Upper lobe of left lung (tissue), 4 donors: ENCODE data around the gene CACNA1F.

Experiments used
- CTCF ChIP-seq, 6 experiments: fragments of 450-650 bp in 4 of 6; fragments of 200-600 bp in 2 of 6; sonication (generic) in 2 of 6; IDR thresholded peaks; one replicate each; pipeline ENCODE4 v1.5.1; 2016 to 2019; ENCODE audit warnings: antibody characterized with exemption in 6 of 6
- EP300 ChIP-seq, 4 donors: sonication (generic); formaldehyde crosslinking; IDR thresholded peaks; one replicate each; pipeline ENCODE4 v1.5.1; 2017; ENCODE audit warnings: antibody characterized with exemption in 4 of 4, control low read depth in 2 of 4
- POLR2A ChIP-seq, 4 donors: fragments of 450-650 bp; IDR thresholded peaks; one replicate each; pipeline ENCODE4 v1.5.1; 2016 to 2017; ENCODE audit warnings: antibody characterized with exemption in 4 of 4, mild to moderate bottlenecking in 2 of 4
- POLR2AphosphoS5 ChIP-seq, 2 donors: sonication (generic); formaldehyde crosslinking; IDR thresholded peaks; one replicate each; pipeline ENCODE4 v1.5.1; 2017; ENCODE audit warnings: antibody characterized with exemption in 2 of 2

DNA sequence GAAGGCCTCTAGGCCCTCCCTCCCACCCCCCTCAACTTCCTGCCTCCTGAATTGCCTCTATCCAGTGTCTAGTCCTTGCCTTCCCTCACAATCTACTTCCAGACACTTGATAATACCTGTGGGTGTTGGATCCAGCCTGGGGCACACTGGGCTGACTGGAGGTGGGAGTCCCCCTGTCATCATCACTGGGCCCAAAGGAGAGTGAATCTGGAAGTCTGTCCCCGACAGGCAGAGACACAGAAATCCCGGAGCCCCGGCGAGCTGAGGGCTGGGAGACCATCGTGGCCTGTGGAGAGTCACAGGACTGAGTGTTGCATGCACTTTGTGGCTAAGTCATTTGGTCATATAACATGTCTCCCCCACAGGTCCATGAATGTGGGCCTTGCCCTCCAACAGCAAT, 24.7 kb downstream of the CACNA1F start:
- TF ChIP-seq CTCF (IDR thresholded peaks at IDR 0.05) (no peak), POLR2A (IDR thresholded peaks at IDR 0.05) (no peak), POLR2AphosphoS5 (IDR thresholded peaks at IDR 0.05) (no peak), EP300 (IDR thresholded peaks at IDR 0.05) (no peak)
